HEK293T (cell line): ENCODE measurements around the gene GRIA4.

Source experiments
- ARNT ChIP-seq: fragments of 450-650 bp; IDR thresholded peaks from 2 replicates; pipeline ENCODE4 v1.6.1; 2017; ENCODE audit warnings: mild to moderate bottlenecking
- BHLHE40 ChIP-seq: fragments of 450-650 bp; IDR thresholded peaks from 2 replicates; pipeline ENCODE4 v1.6.1; 2016; ENCODE audit warnings: mild to moderate bottlenecking, moderate library complexity, borderline replicate concordance
- ELF4 ChIP-seq: fragments of 450-650 bp; IDR thresholded peaks from 2 replicates; pipeline ENCODE4 v1.6.1; 2017; ENCODE audit warnings: antibody characterized with exemption
- FOXK2 ChIP-seq: fragments of 450-650 bp; IDR thresholded peaks from 2 replicates; pipeline ENCODE4 v1.6.1; 2016; ENCODE audit warnings: mild to moderate bottlenecking
- HDGF ChIP-seq: fragments of 450-650 bp; IDR thresholded peaks from 2 replicates; pipeline ENCODE4 v1.6.1; 2017; ENCODE audit warnings: antibody characterized with exemption, borderline replicate concordance
- L3MBTL2 ChIP-seq: fragments of 450-650 bp; conservative IDR thresholded peaks from 2 replicates; pipeline ENCODE4 v1.6.1; 2016; ENCODE audit warnings: mild to moderate bottlenecking
- LEF1 ChIP-seq: fragments of 450-650 bp; IDR thresholded peaks from 2 replicates; pipeline ENCODE4 v1.6.1; 2017; ENCODE audit warnings: mild to moderate bottlenecking, borderline replicate concordance
- NFRKB ChIP-seq: fragments of 450-650 bp; IDR thresholded peaks from 2 replicates; pipeline ENCODE4 v1.6.1; 2016; ENCODE audit warnings: mild to moderate bottlenecking, moderate library complexity
- SP1 ChIP-seq: fragments of 450-650 bp; IDR thresholded peaks from 2 replicates; pipeline ENCODE4 v1.6.1; 2017
- SUZ12 ChIP-seq: fragments of 450-650 bp; IDR thresholded peaks from 2 replicates; pipeline ENCODE4 v1.6.1; 2016; ENCODE audit warnings: mild to moderate bottlenecking
- TARDBP ChIP-seq: fragments of 450-650 bp; IDR thresholded peaks from 2 replicates; pipeline ENCODE4 v1.6.1; 2016
- ZNF384 ChIP-seq: fragments of 450-650 bp; IDR thresholded peaks from 2 replicates; pipeline ENCODE4 v1.6.1; 2016

GRCh38 chr11:105667441-105667840 lies 57.6 kb downstream of the GRIA4 start:
- no peak for TF ChIP-seq SUZ12
- no peak for TF ChIP-seq L3MBTL2
- no peak for TF ChIP-seq NFRKB
- no peak for TF ChIP-seq HDGF
- no peak for TF ChIP-seq ARNT
- no peak for TF ChIP-seq SP1
- no peak for TF ChIP-seq BHLHE40
- TF ChIP-seq TARDBP = no peak
- TF ChIP-seq ZNF384 = no peak
- no peak for TF ChIP-seq LEF1
- TF ChIP-seq FOXK2 = no peak
- no peak for TF ChIP-seq ELF4
